ENCODE measurements around the gene ATM.

ATM gene, protein sequence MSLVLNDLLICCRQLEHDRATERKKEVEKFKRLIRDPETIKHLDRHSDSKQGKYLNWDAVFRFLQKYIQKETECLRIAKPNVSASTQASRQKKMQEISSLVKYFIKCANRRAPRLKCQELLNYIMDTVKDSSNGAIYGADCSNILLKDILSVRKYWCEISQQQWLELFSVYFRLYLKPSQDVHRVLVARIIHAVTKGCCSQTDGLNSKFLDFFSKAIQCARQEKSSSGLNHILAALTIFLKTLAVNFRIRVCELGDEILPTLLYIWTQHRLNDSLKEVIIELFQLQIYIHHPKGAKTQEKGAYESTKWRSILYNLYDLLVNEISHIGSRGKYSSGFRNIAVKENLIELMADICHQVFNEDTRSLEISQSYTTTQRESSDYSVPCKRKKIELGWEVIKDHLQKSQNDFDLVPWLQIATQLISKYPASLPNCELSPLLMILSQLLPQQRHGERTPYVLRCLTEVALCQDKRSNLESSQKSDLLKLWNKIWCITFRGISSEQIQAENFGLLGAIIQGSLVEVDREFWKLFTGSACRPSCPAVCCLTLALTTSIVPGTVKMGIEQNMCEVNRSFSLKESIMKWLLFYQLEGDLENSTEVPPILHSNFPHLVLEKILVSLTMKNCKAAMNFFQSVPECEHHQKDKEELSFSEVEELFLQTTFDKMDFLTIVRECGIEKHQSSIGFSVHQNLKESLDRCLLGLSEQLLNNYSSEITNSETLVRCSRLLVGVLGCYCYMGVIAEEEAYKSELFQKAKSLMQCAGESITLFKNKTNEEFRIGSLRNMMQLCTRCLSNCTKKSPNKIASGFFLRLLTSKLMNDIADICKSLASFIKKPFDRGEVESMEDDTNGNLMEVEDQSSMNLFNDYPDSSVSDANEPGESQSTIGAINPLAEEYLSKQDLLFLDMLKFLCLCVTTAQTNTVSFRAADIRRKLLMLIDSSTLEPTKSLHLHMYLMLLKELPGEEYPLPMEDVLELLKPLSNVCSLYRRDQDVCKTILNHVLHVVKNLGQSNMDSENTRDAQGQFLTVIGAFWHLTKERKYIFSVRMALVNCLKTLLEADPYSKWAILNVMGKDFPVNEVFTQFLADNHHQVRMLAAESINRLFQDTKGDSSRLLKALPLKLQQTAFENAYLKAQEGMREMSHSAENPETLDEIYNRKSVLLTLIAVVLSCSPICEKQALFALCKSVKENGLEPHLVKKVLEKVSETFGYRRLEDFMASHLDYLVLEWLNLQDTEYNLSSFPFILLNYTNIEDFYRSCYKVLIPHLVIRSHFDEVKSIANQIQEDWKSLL (N-terminal part only)

DNA sequence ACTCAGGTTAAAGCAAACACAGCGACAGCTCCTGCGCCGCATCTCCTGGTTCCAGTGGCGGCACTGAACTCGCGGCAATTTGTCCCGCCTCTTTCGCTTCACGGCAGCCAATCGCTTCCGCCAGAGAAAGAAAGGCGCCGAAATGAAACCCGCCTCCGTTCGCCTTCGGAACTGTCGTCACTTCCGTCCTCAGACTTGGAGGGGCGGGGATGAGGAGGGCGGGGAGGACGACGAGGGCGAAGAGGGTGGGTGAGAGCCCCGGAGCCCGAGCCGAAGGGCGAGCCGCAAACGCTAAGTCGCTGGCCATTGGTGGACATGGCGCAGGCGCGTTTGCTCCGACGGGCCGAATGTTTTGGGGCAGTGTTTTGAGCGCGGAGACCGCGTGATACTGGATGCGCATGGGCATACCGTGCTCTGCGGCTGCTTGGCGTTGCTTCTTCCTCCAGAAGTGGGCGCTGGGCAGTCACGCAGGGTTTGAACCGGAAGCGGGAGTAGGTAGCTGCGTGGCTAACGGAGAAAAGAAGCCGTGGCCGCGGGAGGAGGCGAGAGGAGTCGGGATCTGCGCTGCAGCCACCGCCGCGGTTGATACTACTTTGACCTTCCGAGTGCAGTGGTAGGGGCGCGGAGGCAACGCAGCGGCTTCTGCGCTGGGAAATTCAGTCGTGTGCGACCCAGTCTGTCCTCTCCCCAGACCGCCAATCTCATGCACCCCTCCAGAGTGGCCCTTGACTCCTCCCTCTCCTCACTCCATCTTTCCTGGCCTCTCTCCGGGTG is at the start of gene ATM, which contains the start of gene NPAT:
Gene ATM (plus strand): TSS at position 494 of the 774 bp plus-strand sequence. CDS start 4,558 bp downstream, outside the sequence.
Gene NPAT (minus strand): TSS at position 65 of the 774 bp plus-strand sequence. CDS start 102 bp downstream, outside the sequence.
- TF ChIP-seq, protein P1, sequence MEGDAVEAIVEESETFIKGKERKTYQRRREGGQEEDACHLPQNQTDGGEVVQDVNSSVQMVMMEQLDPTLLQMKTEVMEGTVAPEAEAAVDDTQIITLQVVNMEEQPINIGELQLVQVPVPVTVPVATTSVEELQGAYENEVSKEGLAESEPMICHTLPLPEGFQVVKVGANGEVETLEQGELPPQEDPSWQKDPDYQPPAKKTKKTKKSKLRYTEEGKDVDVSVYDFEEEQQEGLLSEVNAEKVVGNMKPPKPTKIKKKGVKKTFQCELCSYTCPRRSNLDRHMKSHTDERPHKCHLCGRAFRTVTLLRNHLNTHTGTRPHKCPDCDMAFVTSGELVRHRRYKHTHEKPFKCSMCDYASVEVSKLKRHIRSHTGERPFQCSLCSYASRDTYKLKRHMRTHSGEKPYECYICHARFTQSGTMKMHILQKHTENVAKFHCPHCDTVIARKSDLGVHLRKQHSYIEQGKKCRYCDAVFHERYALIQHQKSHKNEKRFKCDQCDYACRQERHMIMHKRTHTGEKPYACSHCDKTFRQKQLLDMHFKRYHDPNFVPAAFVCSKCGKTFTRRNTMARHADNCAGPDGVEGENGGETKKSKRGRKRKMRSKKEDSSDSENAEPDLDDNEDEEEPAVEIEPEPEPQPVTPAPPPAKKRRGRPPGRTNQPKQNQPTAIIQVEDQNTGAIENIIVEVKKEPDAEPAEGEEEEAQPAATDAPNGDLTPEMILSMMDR (conservative IDR thresholded peaks at IDR 0.05; ENCODE audit: low read depth, low read length) = peak; percentile 84
- H3K4me3 ChIP-seq (ENCODE audit: low read length) = peak within 1 kb of the TSS; percentile 96
- peak; percentile 96 for DNase-seq (ENCODE audit: low read depth)

DNA sequence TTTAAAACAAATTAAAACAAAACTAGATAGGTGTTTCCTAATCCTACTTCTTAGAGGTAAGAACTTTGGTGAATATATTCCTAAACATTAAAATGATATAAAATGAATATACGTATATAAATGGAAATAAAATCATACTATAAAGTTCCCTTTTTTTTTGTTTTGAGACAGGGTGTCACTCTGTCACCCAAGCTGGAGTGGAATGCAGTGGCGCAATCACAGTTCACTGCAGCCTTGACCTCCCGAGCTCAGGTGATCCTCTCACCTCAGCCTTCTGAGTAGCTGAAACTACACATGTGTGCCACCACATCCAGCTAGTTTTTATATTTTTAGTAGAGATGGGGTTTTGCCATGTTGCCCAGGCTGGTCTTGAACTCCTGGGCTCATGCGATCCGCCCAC is 45.3 kb upstream of the ATM start:
- H3K4me3 ChIP-seq (ENCODE audit: low read length) = no peak overlapping the region
- TF ChIP-seq, protein P1 (conservative IDR thresholded peaks at IDR 0.05; ENCODE audit: low read depth, low read length) = no peak
- no peak for DNase-seq (ENCODE audit: low read depth)

DNA sequence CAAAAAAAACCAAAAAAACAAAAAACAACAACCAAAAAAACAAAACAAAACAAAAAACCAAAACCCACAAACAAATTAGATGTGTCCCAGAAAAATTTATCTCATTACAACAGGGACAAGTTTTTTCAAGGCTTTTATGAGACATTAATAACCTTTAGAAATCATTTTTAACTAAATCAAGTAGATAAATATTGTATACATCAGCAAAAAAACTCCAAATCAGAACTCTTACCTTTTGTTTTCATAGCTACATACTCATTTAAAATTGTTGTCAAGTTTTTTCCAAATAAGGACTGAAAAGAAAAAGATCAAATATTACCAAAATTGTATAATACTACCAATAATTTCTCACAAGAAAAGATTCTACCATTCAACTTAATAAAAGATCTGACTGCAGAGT is 29.1 kb upstream of the ATM start:
- no peak for DNase-seq (ENCODE audit: low read depth)
- TF ChIP-seq, protein P1 (conservative IDR thresholded peaks at IDR 0.05; ENCODE audit: low read depth, low read length) = no peak

DNA sequence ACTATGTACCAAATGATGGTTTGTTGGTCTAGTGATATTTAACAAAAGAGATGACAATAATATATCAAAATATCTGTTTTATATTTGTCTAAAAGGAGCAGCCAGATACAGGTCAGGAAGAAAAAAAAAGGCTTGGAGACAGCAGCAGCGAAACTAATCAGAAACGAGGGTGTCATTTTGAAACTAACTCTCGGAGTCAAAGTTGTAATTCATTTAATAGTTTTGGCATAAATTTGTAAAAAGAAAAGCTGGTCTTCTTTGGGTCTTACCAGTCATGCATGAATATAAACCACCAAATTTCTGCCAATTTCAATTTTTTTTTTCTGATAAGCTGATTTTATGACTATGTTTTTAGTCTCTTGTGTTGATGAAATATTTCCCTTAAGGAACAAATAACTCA is 26.0 kb upstream of the ATM start:
- DNase-seq (ENCODE audit: low read depth) = no peak
- H3K4me3 ChIP-seq (ENCODE audit: low read length) = no peak overlapping the region

More for the DNA sequence above, 29.1 kb upstream of the ATM start:
- no peak overlapping the region for H3K4me3 ChIP-seq (ENCODE audit: low read length)

DNA sequence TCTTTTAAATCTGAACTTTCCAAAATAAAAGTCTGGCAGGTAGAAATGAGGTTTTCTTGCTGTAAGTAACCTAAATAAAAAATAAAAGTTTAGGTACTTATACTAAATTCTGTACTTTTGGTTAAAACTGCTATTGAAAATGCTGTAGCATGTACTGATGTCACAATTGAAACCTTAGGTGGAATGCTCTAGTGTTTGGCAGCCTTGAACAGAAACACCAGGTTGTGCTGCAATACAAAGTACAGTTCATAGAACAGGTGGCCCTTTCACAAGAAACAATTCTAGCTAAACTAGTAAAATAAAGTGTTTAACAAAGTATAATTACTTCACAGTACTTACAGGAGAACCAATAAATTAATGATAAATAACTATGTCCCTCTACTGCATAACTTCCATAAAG is 25.5 kb upstream of the ATM start:
- DNase-seq (ENCODE audit: low read depth) = no peak
- TF ChIP-seq, protein P1 (conservative IDR thresholded peaks at IDR 0.05; ENCODE audit: low read depth, low read length) = no peak
- no peak overlapping the region for H3K4me3 ChIP-seq (ENCODE audit: low read length)

More for the DNA sequence above, 26.0 kb upstream of the ATM start:
- TF ChIP-seq, protein P1 (conservative IDR thresholded peaks at IDR 0.05; ENCODE audit: low read depth, low read length) = no peak

DNA sequence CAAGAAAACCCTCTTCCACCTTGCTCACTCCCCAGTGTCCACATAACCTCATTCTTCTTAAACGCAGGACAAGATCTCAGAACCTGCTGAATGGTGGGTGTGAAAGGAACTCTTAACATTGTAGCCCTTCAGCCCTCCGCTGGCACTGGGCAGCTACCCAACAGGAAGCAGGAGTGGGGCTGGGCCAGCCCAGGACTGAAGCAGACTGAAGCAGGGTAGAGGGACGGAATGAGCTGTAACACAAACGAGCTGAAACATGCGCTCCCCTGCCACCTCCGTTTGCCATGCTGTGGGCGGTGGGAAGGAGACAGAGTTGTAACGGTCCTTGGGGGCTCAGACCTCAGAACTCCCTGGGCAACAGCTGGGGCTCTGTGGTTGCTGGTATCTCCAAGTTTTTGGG is 24.0 kb upstream of the ATM start:
- TF ChIP-seq, protein P1 (conservative IDR thresholded peaks at IDR 0.05; ENCODE audit: low read depth, low read length) = no peak

More for the DNA sequence above, 24.0 kb upstream of the ATM start:
- DNase-seq (ENCODE audit: low read depth) = no peak
- H3K4me3 ChIP-seq (ENCODE audit: low read length) = no peak overlapping the region
